Measurements from ENCODE around the gene CD22.

GRCh38 chr19:35331551-35332214 lies 2.7 kb downstream of the CD22 start:
- TF ChIP-seq CTCF (IDR thresholded peaks at IDR 0.05; ENCODE audit: insufficient read depth, low read length, poor library complexity, severe bottlenecking) (no peak), EZH2phosphoT487 (conservative IDR thresholded peaks at IDR 0.05; ENCODE audit: low read length) (no peak)

Measured in SU-DHL-6 (cell line).